GM19023 (cell line): Measurements from ENCODE around the gene IPO4.
"Not testable (repeated sequence)": the region's sequence is repeated elsewhere in the genome, so short reads cannot be mapped to it uniquely, and the experiment has no call there.

ENCODE experiments used
- ATAC-seq: cut with Tn5 transposase; IDR thresholded peaks from one replicate; pipeline ENCODE4 v1.9.1; 2021; ENCODE audit warnings: mild to moderate bottlenecking, moderate library complexity; ENCODE audit not compliant: unreplicated experiment

Gene IPO4, protein sequence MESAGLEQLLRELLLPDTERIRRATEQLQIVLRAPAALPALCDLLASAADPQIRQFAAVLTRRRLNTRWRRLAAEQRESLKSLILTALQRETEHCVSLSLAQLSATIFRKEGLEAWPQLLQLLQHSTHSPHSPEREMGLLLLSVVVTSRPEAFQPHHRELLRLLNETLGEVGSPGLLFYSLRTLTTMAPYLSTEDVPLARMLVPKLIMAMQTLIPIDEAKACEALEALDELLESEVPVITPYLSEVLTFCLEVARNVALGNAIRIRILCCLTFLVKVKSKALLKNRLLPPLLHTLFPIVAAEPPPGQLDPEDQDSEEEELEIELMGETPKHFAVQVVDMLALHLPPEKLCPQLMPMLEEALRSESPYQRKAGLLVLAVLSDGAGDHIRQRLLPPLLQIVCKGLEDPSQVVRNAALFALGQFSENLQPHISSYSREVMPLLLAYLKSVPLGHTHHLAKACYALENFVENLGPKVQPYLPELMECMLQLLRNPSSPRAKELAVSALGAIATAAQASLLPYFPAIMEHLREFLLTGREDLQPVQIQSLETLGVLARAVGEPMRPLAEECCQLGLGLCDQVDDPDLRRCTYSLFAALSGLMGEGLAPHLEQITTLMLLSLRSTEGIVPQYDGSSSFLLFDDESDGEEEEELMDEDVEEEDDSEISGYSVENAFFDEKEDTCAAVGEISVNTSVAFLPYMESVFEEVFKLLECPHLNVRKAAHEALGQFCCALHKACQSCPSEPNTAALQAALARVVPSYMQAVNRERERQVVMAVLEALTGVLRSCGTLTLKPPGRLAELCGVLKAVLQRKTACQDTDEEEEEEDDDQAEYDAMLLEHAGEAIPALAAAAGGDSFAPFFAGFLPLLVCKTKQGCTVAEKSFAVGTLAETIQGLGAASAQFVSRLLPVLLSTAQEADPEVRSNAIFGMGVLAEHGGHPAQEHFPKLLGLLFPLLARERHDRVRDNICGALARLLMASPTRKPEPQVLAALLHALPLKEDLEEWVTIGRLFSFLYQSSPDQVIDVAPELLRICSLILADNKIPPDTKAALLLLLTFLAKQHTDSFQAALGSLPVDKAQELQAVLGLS

DNA sequence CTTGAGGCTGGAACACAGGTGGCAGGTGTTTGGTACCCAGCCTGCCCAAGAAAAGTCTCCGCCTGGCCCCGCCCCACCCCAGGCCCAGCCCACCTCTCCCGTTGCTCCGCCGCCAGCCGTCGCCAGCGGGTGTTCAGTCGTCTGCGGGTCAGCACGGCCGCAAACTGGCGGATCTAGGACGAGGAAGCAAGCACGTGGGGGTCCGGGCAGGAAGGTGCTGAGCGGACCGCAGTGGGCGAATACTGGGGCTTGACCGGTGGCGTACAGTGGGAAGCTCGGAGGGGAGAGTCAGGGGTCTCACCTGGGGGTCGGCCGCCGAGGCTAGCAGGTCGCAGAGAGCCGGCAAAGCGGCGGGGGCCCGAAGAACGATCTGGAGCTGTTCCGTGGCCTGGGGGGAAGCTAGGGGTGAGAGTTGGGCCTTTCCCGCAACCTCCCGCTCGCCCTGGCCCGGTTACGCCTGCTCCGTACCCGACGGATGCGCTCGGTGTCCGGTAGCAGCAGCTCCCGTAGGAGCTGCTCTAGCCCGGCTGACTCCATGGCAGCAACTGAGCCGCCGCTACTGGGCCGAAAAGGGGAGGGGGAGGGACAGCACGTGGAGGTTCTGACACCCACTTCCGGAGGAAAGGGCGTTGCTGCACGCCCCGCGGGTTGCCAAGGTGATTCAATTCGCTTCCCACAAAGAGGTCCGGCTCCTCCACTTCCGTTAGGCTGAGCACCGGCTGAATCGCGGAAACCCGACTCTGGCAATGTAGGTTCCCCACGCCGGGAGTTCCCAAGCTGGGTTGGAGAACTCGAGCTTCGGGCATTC, at the start of gene IPO4:
Gene IPO4, minus strand, starts transcription at position 566 of the 808 bp plus-strand sequence. Its CDS starts 29 bp downstream, at position 537.
- ATAC-seq = peak; percentile 92

DNA sequence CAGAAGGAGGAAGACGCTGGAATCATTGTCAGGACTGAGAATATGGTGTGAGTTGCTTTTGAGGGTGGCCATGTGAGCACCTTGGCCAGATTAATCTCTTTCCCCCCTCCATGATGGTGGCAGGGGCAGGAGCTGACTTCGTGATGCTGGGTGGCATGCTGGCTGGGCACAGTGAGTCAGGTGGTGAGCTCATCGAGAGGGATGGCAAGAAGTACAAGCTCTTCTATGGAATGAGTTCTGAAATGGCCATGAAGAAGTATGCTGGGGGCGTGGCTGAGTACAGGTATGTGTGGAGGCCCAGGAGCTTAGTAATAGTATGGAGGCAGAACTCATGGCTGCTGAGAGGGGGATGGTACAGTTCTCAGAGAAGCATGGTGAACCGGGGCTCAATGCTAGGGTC, 49.5 kb upstream of the IPO4 start:
- no peak for ATAC-seq

DNA sequence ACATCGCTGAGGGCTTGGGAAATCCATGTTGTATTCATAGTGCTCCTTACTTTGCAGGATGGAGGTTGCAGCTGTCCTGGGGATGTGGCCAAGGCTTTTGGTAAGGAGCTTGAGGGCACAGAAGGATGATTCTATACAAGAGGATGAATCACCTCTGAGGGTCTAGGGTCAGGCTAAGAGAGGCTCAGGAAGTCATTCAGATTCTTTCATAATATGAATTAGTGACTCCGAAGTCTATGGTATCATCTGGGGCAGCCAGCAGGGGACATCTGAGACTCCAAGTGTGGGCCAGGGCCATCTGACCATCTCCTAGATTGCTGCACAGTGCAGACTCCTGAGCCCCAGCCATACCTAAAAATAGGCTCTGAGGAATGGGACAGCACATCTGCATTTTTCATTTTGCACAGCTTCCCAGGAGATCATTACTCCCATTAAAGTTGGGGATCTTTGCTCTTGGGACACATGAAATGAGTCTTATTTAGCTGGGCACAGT, 48.9 kb upstream of the IPO4 start:
- ATAC-seq = no peak

DNA sequence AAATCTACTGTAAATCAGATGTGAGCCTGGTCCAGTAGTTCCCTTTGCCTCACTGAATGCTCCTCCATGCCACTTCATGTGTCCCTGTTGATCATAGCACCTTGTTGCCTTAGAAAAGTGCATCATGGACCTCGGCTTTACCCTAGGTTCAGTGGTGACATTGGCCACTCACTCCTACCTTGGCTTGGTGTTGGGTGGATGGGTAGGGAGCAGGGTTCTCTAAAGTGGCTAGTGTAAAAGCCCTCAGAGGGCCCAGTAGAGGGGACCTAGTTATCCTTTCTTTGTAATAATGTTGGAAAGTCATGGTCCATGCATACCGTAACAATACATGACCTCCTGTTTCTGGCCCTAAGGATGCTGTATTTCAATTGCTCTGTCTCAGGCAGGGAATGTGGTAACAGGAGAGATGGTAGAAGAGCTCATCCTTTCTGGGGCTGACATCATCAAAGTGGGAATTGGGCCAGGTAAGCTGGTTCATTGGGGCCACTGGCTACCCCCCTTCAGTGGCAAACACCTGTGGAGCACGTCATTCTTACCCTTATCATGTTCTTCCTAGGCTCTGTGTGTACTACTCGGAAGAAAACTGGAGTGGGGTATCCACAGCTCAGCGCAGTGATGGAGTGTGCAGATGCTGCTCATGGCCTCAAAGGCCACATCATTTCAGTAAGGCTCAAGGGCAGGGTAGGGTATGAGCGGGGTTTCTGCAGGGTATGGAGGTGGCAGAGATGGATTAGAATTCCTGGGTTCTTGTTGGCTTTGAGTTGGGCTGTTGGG, 48.3 kb upstream of the IPO4 start:
- no peak for ATAC-seq

DNA sequence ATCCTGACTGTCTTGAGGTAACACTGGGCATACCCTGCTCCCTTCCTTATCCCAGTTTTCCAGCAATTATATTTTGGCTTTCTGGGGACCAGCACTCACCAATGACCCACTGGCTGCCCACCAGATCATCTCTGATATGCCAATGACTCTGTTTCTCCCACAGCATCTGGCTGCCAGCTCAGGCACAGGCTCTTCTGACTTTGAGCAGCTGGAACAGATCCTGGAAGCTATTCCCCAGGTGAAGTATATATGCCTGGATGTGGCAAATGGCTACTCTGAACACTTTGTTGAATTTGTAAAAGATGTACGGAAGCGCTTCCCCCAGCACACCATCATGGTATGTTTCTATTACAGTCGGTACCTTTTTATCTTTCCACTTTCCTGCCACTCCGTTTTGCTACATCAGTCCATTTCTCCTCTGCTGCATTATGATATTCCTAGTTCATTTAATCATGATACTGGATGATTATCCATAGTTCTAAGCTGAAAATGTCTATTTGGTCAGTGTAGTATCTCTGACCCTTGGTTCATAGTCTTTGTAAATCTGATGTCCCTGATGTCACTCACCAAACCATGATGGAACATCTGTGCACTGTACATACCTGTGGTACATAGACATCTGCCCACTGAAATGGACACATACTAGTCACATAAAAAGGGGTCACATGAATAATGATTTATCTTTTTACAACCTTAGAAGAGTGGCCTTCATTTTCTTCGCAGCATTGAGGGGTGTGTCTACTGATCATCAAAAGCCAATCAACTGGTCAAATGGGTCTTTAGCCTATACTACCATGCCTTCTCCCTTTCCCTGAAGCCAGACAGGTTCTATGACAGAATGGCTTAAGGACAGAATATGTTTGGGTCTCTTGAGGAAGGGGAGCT, 47.4 kb upstream of the IPO4 start:
- ATAC-seq = no peak

DNA sequence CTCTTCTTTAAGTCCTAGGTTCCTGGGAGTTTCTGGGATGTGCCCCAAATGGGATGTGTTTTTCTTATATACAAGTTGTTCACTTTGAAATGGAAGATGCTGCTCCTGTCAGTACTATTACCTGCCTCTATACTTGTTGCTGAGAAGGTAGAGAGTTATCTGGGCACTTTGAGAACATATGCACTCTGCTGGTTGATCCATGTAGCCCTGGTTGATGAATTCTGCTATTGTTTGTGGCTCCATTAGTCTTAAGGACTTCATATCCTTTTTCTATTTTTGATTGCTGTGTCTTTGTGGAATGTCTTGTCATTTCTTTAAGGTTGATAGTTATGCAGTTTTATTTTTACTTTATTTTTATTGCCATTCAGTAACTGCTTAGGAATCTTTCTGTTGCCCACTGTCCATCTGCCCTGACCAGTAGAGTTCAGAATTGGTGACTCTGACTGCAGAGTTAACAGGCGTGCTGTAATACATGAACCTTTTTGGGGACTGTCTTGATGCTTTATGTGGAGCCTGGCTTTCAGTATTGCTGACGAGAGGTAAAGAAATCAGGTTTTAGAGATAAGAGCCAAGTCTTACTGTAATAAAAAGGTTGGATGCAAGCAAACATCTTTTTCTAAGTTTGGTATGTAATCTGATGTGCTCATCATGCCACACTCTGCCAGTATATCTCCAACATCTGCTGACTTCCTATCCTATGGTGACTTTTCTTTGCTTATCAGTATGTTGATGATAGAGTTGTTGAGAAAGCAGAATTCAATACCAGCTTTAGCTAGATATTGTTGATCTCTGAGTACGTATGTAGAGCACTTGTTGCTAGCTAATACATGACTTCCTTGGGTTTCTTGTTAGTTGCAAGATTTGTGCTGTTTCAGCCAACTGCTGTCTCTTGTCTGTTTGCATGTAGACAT, 45.7 kb upstream of the IPO4 start:
- no peak for ATAC-seq

DNA sequence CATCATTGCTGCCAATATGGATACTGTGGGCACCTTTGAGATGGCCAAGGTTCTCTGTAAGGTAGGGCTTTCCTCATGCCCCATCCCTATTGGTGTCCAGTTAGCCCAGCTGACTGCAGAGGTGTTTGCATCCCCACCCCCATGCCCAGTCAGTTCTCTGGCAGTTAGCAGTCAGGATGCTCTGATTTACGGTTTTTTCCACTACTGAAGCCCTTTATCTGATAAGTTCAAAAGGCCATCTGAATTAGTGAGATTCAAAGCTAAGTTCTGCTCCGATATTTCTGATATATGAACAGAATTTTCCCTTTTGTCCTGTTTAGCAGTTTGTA, 44.9 kb upstream of the IPO4 start:
- no peak for ATAC-seq

DNA sequence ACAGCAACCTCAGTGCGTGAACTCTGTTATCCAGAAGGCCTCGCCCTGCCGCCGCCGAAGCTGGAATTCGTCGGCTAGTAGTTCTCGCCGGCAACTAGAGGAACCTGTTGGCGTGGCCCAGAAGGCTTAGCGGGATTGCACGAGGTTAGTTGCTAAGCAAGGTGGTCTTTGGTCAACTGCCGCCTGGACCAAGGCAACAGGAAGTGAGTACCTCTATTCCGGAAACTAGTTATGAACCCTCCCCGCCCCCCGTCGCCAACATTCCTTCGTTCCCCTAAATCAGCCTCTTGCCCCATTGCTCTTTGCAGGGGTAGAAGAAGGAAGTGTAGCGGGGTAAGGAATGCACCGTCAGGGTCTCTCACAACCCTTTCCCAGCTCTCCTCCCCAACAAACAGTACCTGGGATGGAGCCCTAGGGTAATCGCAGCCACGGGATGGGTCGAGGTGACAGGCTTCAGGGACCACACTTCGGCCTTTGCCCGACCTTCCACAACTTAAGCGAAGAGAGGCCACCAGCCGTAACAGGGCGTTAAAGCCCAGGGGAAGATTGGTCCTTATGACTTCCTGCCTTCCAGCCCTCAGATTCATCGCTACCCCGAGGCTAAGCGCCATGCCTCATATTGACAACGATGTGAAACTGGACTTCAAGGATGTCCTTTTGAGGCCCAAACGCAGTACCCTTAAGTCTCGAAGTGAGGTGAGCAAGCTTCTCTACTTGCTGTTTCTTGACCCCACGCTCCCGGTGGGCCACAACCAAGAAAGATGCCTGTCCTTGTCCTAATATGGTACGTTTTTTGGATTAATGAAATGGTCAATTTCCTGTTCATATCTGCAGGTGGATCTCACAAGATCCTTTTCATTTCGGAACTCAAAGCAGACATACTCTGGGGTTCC, 44.3 kb upstream of the IPO4 start, which contains the start of gene GMPR2:
Gene GMPR2, plus strand, starts transcription at position 285 of the 893 bp plus-strand sequence. Its CDS starts 325 bp downstream, at position 610.
- ATAC-seq = peak; percentile 62

DNA sequence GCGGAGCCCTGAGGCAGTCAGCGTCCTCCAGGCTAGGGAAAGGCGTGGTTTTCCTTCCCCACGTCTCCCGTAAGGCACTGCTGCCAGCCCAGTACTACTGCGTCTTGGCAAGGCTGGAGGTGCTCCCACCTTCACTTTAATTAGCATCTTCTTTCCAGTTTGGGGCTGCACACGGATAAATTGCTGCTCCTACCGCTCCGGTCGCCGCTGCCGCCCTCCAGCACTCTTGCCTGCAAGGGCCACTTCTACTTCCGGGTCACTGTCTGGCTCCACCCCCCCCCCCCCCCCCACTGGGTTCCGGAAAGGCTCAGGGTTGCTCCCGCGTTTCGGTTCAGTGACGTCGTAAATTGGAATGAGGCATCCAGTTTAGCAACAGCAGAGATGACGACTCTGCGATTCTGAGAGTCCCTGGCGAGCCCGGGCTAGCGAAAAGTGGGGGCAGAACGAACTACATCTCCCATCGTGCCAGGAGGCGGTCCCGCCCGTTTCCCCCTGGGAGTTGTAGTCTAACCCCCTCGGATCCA, 43.6 kb upstream of the IPO4 start, which contains the start of gene NEDD8:
Gene NEDD8, minus strand, starts transcription at position 247 of the 524 bp plus-strand sequence. Its CDS starts 100 bp downstream, at position 147.
- peak; percentile 72 for ATAC-seq

DNA sequence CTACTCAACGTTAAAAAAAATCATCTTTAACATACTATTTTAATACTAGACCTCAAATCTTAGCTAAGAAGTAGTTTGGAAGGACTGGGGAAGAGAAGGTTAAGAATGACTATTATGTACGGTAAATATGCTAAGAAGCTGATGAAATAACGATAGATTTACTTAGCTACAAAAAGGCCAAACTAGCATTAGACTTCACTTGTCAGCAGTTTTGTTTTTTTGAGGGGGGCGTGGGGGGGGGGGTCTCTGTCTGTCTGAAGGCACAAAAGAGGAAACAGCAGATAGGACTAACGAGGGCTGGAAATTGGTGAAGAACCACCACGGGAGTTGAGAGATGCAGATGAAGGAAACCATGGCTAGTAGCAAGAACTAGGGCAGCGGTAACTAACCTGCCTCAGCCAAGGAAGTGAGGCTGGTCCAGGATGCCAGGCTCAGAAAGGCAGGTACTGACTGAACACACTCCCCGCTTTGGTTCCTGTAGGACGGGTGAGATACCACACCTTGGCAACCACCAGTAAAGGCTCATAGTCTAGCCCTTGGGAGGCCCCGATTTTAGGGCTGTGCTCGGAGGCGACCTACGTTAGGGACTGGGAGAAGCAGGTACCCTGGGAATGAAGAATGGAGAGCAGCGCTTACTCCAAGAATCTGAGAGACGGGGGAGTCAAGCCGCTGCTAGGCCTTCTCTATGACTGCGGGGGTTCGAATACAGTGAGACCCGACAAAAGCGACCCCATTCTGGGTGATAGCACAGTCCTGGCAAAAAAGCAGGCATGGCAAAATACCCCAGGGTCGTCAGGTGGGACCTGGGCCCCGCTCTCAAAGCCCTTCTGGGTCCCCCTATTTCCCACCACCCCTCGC, 42.9 kb upstream of the IPO4 start:
- peak; percentile 3 for ATAC-seq

DNA sequence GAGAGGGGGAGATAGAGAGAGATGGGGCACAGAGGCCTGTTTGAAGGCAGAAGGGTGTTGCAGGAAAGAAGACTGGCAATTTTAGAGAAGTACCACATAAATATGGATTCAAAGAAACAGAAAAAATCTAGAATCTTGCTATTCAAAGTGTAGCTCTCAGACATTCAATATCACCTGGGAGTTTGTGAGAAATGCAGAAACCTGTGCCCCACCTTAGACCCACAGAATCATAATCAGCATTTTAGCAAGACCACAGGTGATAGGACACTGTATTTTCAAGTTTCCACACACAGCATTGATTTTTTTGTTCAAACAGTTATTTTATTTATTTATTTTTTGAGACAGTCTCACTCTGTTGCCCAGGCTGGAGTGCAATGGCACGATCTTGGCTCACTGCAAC, 40.3 kb upstream of the IPO4 start:
- no peak for ATAC-seq

DNA sequence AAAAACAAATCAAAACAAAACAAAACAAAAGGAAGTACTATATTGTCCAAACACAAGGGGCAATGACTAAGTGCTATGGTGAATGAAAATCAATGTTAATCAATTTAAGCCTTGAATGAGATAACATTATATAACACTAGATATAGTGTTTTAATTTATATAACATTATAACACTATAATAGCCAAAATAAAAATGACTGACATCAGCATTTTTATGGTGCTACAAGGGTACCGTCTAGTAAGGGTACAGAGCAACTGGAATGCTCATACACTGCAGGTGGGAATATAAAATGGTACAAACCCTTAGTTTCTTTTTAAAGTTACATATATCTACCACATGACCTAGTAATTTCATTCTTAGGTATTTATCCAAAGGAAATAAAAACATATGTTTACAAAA, 37.9 kb upstream of the IPO4 start:
- ATAC-seq = no peak

DNA sequence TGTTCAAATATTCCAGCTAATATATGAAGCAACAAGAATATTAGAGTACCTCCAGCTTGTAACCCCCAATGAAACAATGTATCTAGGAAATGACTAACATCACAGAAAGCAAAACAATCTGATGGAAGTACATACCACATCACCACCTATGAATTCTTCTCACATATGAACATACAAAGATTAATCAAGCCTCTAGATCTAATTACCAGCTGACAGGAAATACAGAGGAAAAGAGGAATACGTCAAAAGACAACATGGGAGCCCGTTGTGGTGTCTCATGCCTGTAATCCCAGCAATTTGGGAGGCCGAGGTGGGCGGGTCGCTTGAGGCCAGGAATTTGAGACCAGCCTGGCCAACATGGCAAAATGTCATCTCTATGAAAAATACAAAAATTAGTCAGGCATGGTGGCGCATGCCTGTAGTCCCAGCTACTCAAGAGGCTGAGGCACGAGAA, 36.0 kb upstream of the IPO4 start:
- no peak for ATAC-seq

DNA sequence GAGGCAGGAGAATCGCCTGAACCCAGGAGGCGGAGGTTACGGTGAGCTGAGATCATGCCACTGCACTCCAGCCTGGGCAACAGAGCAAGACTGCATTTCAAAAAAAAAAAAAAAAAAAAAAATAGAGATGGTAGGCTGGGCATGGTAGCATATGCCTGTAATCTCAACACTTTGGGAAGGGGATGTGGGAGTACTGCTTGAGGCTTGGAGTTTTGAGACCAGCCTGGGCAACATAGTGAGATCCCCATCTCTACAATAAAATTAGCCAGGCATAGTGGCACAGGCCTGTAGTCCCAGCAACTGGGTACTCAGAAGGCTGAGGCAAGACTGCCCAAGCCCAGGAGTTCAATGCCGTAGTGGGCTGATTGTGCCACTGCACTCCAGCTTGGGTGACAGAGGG, 34.4 kb upstream of the IPO4 start:
- not testable (repeated sequence) for ATAC-seq

DNA sequence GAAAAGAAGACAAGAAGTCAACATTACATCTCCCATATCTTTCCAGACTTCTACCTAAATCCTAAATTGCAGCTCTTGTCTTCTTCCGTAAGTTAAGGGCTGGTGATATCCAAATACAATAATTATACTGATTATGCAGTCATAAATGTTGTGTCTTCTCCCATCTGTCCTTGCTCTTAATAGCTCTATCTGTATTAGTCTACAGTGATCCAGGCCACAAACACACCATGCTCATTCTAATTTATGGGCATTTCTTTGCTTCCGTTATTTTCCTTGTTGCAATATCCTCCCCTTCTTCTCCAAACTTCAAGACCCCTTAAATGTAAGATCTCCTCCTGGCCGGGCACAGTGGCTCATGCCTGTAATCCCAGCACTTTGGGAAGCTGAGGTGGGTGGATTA, 30.9 kb upstream of the IPO4 start:
- ATAC-seq = no peak
